DOHH2 (cell line): ENCODE results near the gene GIPC1.
A peak's percentile ranks its signal among the peaks of the same experiment; 100 is the strongest.

Experiments used
- H3F3A ChIP-seq: fragments of 200-600 bp; sonication (generic), shearing (Covaris generic); 2 replicates; pipeline ENCODE4 v1.6.0; 2016; ENCODE audit warnings: antibody characterized with exemption, mild to moderate bottlenecking; ENCODE audit not compliant: control insufficient read depth, insufficient read depth
- H3K27ac ChIP-seq: fragments of 200-600 bp; sonication (generic); 2 replicates; pipeline ENCODE4 v1.5.1; 2014; ENCODE audit warnings: low read depth, mild to moderate bottlenecking, low read length, moderate library complexity
- H3K27me3 ChIP-seq: fragments of 200-600 bp; sonication (generic); 2 replicates; pipeline ENCODE4 v1.6.1; 2014; ENCODE audit warnings: mild to moderate bottlenecking, low read length, mixed read lengths; ENCODE audit not compliant: control insufficient read depth
- H3K36me3 ChIP-seq: fragments of 200-600 bp; sonication (generic); 2 replicates; pipeline ENCODE4 v1.6.1; 2014; ENCODE audit warnings: mild to moderate bottlenecking, low read length, moderate library complexity, mixed read lengths; ENCODE audit not compliant: control insufficient read depth
- H3K4me1 ChIP-seq: fragments of 200-600 bp; sonication (generic); 2 replicates; pipeline ENCODE4 v1.6.1; 2014; ENCODE audit warnings: mild to moderate bottlenecking, low read length, mixed read lengths; ENCODE audit not compliant: control insufficient read depth
- H3K4me2 ChIP-seq: fragments of 200-600 bp; sonication (generic); 2 replicates; pipeline ENCODE4 v1.6.0; 2014; ENCODE audit warnings: mild to moderate bottlenecking, low read length, moderate library complexity
- H3K4me3 ChIP-seq: fragments of 200-600 bp; sonication (generic); 2 replicates; pipeline ENCODE4 v1.5.1; 2014; ENCODE audit warnings: mild to moderate bottlenecking, low read length, mixed read lengths
- H3K79me2 ChIP-seq: fragments of 200-600 bp; sonication (generic); 2 replicates; pipeline ENCODE4 v1.6.1; 2014; ENCODE audit warnings: mild to moderate bottlenecking, low read length, mixed read lengths; ENCODE audit not compliant: control insufficient read depth
- H3K9me2 ChIP-seq: fragments of 200-600 bp; sonication (generic); replicated peaks from 2 replicates; pipeline ENCODE4 v1.6.1; 2014; ENCODE audit warnings: mild to moderate bottlenecking, low read length, mixed read lengths; ENCODE audit not compliant: control insufficient read depth
- H3K9me3 ChIP-seq: fragments of 200-600 bp; sonication (generic); 2 replicates; pipeline ENCODE4 v1.6.1; 2014; ENCODE audit warnings: antibody characterized with exemption, low read length, mixed read lengths; ENCODE audit not compliant: control insufficient read depth, insufficient read depth
- H4K20me1 ChIP-seq: fragments of 200-600 bp; sonication (generic); 2 replicates; pipeline ENCODE4 v1.6.0; 2014; ENCODE audit warnings: low read depth, mild to moderate bottlenecking, antibody characterized with exemption, low read length, moderate library complexity; ENCODE audit not compliant: control insufficient read depth, insufficient read depth
- CTCF ChIP-seq: fragments of 200-600 bp; sonication (generic); IDR thresholded peaks from one replicate; pipeline ENCODE4 v1.5.1; 2014; ENCODE audit warnings: antibody characterized with exemption, mild to moderate bottlenecking, low read depth, low read length; ENCODE audit not compliant: poor library complexity, severe bottlenecking
- EZH2phosphoT487 ChIP-seq: fragments of 200-600 bp; sonication (generic); IDR thresholded peaks from 2 replicates; pipeline ENCODE4 v1.6.1; 2017; ENCODE audit warnings: borderline replicate concordance, mild to moderate bottlenecking, antibody characterized with exemption, low read length, moderate library complexity, mixed read lengths

Gene GIPC1

GRCh38 chr19:14475251-14476073 is 20.5 kb downstream of the GIPC1 start, which contains the start of gene PTGER1:
Gene PTGER1, minus strand, starts transcription at chr19:14475354. Its CDS starts 1,034 bp downstream, at chr19:14474320.
- no peaks in the 10 kb centered on the region; the same call in 1 of the 2 replicates for H4K20me1 ChIP-seq
- peaks cover 8% of the 10 kb centered on the region; the same call in 1 of the 2 replicates for H3K27me3 ChIP-seq
- H3K4me2 ChIP-seq, result peak within 1 kb of the TSS; percentile 42
- no peaks in the 10 kb centered on the region for H3K9me3 ChIP-seq
- peaks cover 8% of the 10 kb centered on the region for H3K36me3 ChIP-seq
- peak within 1 kb of the TSS; percentile 22; the same call in 1 of the 2 replicates for H3K4me3 ChIP-seq
- no peak within 1 kb of the TSS for H3K27ac ChIP-seq
- peak; percentile 52 for TF ChIP-seq CTCF
- no peak for TF ChIP-seq EZH2phosphoT487
- peaks cover 26% of the 10 kb centered on the region for H3K4me1 ChIP-seq
- no peaks in the 10 kb centered on the region for H3F3A ChIP-seq
- no peaks in the 10 kb centered on the region for H3K79me2 ChIP-seq
- H3K9me2 ChIP-seq, result no peaks in the 10 kb centered on the region

- TF ChIP-seq EZH2phosphoT487, result no peak
- no peak for TF ChIP-seq CTCF
- H3K27ac ChIP-seq, result no peak overlapping the region
Measured at GRCh38 chr19:14474827-14475226, 21.1 kb downstream of the GIPC1 start.

GRCh38 chr19:14473978-14474578 is 21.8 kb downstream of the GIPC1 start:
- no peak overlapping the region for H3K27ac ChIP-seq
- H3K79me2 ChIP-seq, result no peaks in the 10 kb centered on the region
- H3K4me2 ChIP-seq, result no peak overlapping the region
- no peak overlapping the region for H3K4me3 ChIP-seq
- H4K20me1 ChIP-seq, result no peaks in the 10 kb centered on the region; the same call in 1 of the 2 replicates
- peaks cover 17% of the 10 kb centered on the region for H3K36me3 ChIP-seq
- H3K9me3 ChIP-seq, result no peaks in the 10 kb centered on the region
- peaks cover 16% of the 10 kb centered on the region for H3K4me1 ChIP-seq
- no peaks in the 10 kb centered on the region for H3K9me2 ChIP-seq
- peaks cover 8% of the 10 kb centered on the region; the same call in 1 of the 2 replicates for H3K27me3 ChIP-seq
- TF ChIP-seq CTCF (no peak), EZH2phosphoT487 (no peak)
- H3F3A ChIP-seq, result 0 out of 2 replicates have a peak, but pooled peaks cover under 1% of the 10 kb centered on the region

More at GRCh38 chr19:14474827-14475226, 21.1 kb downstream of the GIPC1 start:
- Histone ChIP-seq H4K20me1 (no peaks in the 10 kb centered on the region; the same call in 1 of the 2 replicates), H3K79me2 (no peaks in the 10 kb centered on the region), H3K4me2 (peak overlapping the region; percentile 42), H3K4me3 (peak overlapping the region; percentile 22; the same call in 1 of the 2 replicates), H3F3A (no peaks in the 10 kb centered on the region), H3K9me3 (no peaks in the 10 kb centered on the region), H3K4me1 (peaks cover 20% of the 10 kb centered on the region), H3K27me3 (peaks cover 8% of the 10 kb centered on the region; the same call in 1 of the 2 replicates), H3K9me2 (no peaks in the 10 kb centered on the region), H3K36me3 (peaks cover 14% of the 10 kb centered on the region)
